Panc1 (cell line): ENCODE results near the gene RPL36.

ENCODE experiments used
- CTCF ChIP-seq: fragments of 450-650 bp; IDR thresholded peaks from 2 replicates; pipeline ENCODE4 v1.5.1; 2017; ENCODE audit warnings: mild to moderate bottlenecking
- SIN3A ChIP-seq: IDR thresholded peaks from 2 replicates; pipeline ENCODE4 v1.6.1; 2012; ENCODE audit warnings: low read depth, mild to moderate bottlenecking, low read length, moderate library complexity, borderline replicate concordance; ENCODE audit not compliant: insufficient read depth

DNA sequence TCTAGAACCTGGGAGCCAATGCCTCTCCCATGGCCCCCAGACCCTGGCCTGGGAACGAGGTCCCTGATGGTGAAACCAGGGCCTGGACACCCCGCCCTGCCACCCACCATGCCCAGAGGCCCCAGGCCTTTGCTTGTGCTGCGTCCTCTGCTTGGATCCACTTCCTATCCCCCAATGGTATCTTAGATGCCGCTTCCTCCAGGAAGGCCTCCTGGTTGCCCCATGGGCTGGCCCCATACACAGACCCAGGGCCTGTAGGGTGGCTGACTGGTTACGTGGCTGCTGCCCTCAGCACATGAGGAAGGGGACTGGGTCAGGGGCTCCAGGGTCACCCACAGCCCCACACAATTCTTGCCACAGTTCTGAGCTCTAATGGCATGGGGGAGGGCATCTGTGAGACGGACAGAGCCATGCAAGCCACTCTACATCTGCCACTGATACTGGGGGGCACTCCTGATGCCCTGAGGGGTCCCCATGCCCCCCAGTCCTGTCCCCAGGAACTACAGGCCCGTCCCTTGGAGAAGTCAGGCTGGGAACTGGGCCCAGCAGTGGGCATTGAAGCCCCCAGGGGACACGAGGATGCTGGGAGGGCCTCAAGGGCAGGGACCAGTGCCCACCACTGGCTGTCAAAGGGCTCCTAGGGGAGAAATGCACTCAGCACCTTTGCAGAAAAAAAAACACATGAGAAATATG, 5.0 kb downstream of the RPL36 start:
- no peak for TF ChIP-seq CTCF
- TF ChIP-seq SIN3A, result no peak
